NCI-H1092 treated with DMSO at 0.1 percent for 48 hours (cell line): ENCODE results near the gene NEDD4L.
A peak's percentile ranks its signal among the peaks of the same experiment; 100 is the strongest.
"Not testable (repeated sequence)": the region's sequence is repeated elsewhere in the genome, so short reads cannot be mapped to it uniquely, and the experiment has no call there.

ENCODE experiments used
- DNase-seq: peaks from one replicate; lab custom pipeline; 2025; lab: John Stamatoyannopoulos, UW

The NEDD4L gene

DNA sequence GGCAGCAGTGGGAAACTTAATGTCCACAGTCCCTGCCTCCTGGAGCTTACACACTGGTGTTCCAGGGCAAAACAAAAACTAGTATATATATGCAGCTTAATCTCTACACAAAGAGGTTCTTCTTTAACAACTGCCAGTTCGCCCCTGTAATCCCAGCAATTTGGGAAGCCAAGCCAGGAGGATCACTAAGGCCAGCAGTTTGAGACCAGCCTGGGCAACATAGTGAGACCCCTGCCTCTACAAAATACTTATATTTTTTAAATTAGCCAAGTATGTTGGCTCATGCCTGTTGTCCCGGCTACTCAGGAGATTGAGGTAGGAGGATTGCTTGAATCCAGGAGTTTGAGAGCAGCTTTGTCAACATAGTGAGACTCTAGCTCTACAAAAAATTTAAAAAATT is 17.2 kb upstream of the NEDD4L start:
- DNase-seq = no peak

DNA sequence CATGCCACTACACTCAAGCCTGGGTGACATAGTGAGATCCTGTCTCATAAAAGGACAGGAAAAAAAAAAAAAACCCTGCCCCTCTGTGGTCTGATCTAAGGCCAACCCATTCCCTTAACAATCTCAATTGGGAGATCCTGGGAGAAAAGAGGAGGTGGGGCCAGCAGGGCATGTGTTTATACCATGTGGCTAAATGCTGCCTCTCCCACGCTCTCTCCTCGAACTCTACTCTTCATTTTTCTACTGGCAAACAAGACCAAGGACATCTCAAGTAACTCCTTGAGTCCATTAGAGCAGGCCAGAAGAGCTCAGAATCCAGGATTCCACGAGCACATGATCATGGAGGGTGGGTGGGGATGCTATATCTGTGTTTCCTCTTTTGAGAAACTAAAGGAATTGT is 16.7 kb upstream of the NEDD4L start:
- no peak for DNase-seq

DNA sequence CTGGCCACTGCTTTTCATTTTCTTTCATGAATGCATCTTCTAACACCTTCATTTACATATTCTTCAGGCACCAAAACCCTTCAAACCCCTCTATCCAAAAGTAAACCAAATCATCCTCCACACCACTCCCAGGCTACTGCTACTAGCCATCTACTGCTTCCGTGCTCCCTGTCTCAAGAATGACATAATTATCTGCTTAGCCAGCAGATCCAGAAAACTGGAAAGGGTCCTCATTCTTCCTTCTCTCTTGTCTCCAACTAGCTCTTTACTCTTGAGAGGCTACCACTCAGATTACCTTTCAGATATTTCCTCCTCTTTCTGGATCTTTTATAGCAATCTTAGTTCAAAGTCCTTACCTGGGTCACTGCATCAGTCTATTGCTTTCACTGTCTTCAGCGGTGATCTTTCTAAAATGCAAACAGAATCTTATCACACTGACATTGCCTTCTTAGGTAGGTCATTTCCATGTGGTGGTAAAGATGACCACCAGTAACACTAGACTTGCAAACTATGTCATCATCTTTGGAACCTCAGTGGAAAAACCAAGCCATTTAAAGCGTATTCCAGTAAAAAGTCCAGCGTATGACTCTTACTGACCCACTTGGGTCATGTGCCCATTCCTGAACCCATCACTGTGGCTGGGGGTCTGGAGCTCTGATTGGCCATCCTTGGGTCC is 15.8 kb upstream of the NEDD4L start:
- no peak for DNase-seq

DNA sequence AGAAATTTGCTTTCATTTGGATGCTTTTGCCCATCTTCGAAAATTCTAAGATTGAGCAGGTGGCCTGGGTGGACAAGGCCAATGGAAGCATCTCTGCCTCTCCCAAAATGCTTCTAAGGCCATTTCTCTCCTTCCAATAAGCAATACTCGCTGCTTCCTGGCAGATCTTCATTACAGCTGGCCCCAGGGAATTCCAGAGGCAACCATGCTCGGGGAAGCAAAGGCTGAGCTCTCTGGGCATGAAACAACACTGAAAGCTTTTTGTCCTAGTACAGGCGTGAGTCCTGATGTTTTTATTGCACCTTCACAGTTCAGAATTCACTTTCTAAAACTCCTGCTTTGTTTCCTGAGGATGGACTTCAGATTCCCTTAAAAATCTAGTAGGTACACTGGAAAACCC is 11.8 kb upstream of the NEDD4L start:
- no peak for DNase-seq

DNA sequence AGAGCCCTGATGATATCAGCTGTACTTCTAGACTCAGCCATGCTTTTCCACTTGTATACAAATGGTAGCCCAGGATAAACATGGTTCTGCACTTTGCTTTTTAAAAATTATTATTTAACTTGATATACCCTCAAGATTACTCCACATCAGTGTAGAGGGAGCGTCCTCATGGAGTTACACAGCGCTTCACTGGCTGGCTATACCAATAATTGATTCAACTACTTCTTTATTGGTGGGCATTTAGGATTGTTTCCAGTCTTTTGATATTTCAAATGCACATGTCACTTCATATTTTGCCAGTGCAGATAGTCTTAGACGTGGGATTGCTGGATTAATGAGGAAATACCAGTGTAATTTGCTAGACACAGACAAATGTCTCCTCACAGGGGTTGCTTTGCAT is 10.8 kb upstream of the NEDD4L start:
- DNase-seq = no peak

DNA sequence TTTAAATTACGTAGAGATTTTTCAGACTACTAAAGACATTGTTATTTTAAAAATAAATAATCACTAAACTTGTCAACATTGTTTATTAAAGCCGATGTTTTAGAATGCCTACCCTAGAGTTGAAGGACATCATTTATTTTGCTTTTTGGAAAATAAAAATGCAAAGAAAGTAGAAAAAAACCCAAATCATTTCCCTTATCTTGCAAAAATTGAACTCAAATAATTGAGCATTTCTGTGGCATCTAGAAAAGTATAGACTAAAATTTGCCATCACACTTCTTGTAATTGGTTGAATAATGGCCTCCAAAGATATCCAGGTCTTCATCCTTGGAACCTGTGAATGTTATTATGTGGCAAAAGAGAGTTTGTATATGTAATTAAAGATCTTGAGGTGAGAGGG is 9.7 kb upstream of the NEDD4L start:
- no peak for DNase-seq

DNA sequence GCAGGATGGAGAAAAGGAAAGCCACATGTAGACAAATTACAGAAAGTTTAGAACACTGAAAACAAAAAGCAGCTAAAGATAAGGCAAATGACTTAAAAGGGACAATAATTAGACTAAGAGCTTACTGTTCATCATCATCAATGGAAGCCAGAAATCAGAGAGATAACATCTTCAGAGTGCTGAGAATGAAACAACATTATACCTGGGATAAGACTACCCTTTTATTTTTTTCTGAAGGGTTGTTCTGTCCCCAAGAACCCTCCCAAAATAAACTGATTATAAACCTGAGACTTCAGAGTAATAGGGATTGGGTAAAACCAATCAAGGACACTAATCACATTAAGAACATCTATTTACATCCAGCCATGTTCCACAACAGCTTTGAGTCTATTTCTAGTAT is 6.9 kb upstream of the NEDD4L start:
- DNase-seq = no peak

DNA sequence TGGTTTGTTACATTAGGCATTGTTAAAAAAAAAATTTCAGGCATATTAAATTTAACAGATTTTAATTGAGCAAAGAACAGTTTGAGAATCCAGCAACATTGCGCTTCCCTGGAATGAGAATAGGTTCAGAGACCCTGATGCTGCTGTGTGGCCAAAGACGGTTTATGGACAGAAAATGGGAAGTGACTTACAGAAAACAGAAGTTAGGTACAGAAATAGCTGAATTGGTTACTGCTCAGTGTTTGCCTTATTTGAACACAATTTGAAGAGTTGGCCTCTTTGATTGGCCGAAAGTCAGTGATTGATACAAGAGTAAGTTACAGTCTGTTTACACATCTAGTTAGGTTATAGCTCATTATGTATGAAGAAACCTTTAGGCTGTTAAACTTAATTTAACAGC is 6.0 kb upstream of the NEDD4L start:
- DNase-seq = no peak

DNA sequence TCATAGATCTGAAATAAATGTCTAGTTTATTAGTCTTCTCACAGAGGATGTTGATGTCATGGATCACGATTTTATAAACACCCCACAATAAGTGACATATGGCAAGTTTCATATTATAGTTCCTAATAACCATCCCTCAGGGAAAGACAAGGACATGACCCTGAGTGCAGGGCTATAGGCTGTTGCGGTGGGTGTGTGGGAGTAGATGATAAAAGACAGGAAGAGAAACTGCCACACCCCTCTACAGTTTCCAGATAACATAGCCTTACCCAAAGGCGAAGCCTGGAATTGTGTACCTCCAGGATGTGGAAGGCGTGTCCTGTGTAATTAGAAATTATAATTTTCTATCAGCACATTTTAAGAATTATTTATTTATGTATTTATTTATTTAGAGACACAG is 2.4 kb upstream of the NEDD4L start:
- no peak for DNase-seq

DNA sequence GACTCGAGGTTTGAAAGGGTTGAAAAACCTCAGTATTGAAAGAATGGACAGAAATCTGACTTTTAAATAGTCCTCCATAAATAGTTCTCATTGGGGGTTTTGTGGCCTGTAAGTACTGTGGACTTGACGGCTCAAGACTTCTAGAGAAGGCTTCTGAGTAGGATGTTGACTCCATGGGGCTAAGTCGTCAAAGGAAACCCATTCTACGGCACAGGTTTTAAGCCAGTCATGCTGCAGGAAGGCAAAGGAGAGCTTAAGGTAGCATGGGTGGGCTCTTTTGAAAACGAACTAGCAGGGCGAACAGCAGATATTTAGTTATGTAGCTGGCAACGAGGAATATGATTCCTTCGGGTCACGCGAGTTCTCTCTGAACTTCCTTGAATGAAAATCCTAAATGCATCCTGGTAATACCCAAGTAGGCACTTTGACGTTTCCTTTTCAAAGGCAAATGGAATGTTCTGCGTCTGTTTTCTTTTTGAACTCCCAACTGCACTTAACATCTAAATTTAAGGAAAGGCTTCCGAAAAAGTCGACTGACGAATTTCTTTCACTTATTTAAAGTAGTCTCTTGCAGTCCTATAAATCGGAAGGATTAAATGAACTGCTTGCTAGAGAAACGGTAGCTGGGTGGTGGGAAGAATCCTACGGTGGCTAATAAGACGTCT is 1.1 kb upstream of the NEDD4L start:
- no peak for DNase-seq

DNA sequence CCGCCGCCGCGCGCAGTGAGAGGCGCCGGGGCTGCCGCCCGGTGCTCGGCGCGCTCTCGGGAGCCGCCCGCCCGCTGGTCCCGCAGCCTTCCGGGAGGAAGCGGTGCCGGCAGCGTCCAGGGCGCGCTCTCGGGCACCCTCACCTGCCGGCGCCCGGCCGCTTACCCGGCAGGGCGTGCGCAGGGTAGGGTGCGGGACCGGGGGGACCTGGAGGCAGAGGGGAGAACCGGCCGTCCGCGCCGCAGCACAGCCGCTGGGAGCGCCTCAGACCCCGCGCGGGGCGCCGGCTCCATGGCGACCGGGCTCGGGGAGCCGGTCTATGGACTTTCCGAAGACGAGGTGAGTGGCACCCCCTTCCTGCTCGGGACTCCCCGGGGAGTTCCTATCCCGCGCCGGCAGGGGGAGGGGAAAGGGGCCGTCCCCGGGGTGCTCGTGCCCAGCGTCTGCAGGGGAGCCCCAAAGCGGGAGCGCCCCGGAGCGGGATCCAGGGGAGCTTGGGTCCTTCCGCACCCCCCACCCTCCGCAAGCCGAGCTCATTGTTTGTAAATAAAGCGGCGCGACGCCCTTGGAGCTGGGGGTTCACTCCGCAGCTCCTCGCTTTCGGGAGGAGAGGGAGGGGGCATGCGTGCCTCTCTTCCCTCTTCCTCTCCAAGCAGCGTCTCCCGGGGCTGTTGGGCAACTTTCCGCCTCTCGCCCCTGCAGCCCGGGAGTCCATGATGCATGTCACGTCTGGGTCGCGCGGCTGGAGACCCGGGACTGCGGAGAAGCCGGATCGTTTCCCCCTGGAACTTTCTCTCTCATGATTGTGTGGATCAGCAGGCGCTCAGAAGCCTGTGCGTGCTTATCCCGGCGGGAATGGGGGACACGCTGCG is 580 bp downstream of the NEDD4L start:
- DNase-seq = peak; percentile 63

DNA sequence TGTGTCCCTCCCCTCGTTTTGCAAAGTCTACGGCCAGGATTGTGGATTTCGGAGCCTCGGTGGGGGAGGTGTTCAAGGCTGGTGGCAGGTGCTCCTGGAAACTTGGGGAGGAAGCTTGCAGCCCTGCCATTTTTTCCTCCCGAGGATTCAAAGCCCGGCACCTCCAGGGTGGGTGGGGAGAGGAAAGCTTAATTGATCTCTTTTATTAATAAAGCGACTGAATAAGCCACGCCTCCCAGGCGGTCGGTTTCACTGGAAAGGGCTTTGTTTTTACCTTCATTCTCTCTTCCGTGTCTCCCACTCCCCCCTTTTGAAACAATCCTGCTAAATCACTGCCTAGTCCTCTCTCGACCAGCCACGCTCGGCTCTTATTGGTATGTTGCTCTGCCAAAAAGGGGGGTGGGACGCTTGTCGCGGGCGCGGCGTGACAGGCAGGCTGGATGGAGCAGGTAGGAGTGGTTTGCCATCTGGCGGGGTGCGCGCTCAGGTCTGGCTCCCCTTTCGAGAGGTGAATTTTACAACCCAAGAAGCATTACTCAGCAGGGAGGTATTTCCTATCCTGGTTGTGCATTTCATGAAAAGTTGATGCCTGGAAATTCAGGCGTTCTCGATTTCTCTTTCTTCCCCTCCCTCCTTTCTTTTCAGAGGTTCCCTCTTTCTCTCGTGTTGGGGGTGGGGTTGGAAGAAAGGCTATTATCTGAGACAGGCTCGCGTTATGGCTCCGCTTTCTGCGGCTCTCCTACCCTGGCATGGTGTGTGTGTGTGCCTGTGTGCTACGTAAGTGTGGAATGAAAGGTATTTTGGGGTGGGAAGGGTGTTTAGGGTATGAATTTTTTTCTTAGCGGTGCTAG is 1.4 kb downstream of the NEDD4L start:
- DNase-seq = peak; percentile 68

DNA sequence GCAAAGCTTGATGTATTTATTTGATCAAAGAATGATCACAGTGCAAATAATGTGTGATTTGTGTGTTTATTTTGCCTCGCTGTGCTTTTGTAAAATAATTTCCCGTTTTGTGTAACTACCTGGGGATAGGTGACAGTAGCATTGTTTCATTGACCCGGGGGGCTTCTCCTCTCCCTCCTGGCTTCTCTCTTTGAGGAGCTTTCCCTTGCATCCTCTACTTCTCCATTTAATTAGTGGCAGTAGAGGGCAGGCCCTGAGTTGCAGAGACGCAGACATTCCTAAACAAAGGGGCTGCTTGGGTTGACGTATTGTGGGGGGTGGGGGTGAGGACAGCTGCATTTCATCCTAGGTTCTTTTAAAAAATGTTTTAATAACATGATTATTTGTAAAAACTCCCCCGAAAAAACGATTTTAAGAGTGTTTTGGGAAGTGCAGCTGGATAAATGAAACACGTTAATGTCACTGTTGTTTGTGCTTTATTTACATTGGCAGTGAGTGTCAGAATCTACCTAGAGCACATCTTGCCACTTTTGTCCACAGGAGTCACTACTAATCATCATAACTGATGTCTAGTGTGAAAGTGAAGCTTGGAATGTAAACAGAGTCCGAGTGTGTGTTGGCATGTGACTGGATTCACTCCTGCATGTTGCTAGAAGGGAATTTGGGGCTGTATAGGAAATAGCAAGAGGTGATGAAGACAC is 2.2 kb downstream of the NEDD4L start:
- peak; percentile 39 for DNase-seq

DNA sequence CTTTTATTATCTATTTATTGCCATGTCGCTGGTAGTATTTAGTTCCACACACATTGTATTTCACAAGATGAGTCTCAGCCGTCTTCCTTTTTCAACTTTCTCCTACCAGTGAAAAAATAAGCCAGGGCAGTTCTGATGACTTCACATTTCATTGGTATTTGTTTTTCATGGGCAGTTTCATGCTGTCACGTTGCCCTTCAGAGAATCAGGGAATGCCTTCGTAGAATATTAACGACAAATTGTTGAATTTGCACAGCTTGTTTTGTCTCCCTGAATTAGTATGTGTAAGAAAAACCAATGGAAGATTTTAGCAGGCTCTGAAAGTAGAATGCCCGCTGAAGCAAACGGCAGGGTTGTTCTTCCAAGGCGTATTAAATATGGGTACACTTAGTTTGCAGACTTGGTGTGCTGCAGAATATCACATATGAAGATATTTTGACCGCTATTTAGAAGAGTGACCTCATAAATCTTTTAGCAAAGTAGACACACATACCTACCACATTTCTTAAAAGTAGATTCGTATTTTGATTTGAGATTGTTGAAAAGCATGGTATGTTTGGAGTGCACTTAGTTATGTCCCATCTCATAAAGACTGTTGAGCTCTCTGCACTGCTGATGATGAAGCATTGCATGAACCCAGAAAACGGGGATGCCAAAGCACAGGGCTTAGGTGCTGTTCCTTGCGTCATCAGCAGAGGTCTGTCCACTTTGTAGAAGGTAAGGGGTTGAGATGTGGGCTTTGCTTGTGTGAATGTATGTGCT is 2.9 kb downstream of the NEDD4L start:
- no peak for DNase-seq

DNA sequence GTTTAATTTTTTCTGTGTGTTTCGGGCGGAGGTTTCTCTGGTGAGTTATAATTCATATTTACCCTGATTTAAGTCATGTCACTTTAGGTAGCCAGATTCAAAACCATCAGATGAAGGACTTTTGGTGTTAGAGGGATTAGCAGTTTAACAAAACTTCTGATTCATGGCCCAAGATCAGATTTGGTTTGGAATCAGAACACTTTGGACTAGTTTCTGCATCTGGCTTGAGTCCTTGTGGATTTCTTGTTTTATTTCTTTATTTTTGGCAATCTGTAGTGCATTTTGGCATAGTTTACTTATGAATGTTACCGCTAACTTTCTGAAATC is 3.5 kb downstream of the NEDD4L start:
- DNase-seq = no peak

DNA sequence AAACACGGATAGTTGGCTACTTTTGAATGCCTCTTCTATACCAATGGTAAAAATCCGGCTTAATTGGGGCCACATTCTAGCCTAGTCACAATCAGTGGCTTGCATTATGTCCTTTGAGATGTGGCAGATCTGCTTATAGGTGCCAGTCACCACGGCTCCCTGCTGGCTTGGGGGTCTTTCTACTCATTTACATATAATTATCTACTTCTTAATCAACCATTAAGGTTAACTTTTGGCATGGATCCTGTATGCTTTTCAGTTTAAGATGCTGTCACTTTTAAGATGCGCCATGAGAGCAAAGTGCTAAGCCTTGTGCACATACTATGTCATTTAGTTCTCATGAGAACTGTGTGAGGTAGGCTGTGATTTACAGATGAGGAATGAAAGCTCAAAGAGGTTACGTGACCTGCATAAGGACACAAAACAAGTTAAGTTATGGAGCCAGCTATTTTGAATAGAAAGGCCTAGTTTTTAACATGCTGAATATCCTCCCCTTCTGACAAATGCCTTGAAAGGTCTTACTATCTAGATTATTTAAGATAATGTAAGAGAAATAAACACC is 4.1 kb downstream of the NEDD4L start:
- no peak for DNase-seq

DNA sequence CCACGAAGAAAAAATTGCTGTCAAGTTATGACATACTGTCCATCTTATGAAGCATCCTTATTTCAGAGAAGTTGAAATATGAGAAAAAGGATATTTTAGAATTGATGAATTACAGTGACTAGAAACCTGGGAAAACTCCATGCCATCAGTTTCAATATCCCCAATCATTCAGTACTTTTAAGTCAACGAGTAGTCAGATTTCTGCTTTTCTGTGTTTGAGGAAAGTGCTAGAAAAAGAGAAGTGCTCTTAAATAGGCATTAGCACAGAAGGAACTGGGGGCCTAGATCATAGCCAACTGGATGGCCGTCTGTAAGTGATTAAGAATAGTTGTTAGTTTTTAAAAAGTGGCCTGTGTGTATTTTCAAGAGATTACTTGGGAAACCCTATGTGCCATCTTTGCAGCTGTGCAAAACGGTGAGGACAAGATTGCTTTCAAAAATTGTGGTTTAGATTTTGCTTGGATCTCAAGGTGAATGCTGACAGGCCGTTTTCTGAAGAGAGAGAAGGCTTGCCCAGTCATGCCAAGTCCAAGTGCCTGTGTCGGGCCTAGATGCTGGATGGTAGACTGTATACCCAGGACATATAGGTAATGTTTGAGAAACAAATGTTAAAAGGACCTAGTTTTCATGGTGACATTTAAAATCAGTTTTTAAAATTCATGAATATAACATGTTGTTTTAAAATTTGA is 5.1 kb downstream of the NEDD4L start:
- no peak for DNase-seq

DNA sequence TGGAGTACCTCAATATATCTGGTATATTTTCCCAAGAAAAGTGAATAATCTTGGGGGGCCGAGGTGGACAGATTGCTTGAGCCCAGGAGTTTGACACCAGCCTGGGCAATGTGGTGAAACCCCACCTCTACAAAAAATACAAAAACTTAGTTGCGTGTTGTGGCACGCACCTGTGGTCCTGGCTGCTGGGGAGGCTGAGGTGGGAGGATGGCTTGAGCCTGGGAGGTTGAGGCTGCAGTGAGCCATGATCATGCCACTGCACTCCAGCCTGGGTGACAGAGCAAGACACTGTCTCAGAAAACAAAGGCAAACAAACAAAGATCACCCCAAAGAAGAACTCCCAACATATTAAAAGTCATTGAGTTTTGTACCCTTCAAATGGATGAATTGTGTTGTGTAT is 6.9 kb downstream of the NEDD4L start:
- DNase-seq = not testable (repeated sequence)

DNA sequence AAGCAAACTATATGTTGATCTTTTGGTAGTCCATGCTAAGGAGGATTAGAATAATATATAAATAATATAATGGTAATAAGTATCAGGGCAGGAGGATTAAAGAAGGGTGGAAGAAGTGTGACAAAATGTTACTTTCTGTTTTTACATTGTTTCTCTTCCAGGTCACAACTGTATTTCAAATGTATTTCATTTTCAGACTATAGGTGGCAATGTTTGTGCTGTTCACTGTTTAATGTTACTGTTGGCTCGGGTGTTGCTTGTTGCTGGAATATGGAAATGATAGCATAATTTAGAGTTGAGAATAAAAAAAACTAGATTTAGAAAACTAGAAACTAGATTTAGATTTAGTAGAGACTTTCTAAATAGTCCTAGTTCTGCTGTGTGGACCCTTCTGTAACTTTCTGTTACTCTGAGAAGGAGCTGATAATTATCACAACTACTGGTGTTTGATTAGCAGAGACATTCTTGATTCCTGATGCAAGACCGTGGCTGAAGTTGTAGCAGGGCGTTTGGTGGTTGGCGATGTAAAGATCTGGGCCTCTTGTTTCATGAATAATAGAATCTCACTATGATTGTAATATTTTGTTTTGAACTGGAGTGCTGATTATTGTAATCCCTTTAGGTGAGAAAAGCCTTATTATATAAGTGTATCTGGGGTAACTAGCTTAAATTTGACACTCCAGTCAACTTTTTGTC is 7.9 kb downstream of the NEDD4L start:
- DNase-seq = peak; percentile 38
